MCF 10A (cell line): ENCODE data around the gene KCMF1. TPM values are rescaled to one million over a fixed set of nuclear protein-coding genes. Genes with fewer than 3 reads are reported as not detected.

Experiments
- BruUV-seq: library from RNA; stranded (reverse); fragments of 400-500 nt; replicated peaks from 2 replicates; lab custom pipeline; 2021; lab: Mats Ljungman, UMichigan
- CTCF ChIA-PET: fragments of 300-600 bp; sonication (Branson Sonifier 250); formaldehyde crosslinking; extraction: SDS; loops from one replicate; lab custom pipeline; 2021; ENCODE audit warnings: antibody characterized with exemption, inconsistent platforms; lab: Yijun Ruan, JAX
- POLR2A ChIA-PET: fragments of 300-600, 350-650 bp; sonication (Branson Sonifier 250); formaldehyde crosslinking; extraction: SDS; loops from one replicate; lab custom pipeline; 2020; ENCODE audit warnings: antibody characterized with exemption, inconsistent platforms; lab: Yijun Ruan, JAX
- DNase-seq: peaks from one replicate; pipeline ENCODE4 v3.0.0-alpha.2; 2018; ENCODE audit not compliant: unreplicated experiment
- H3K27ac Mint-ChIP-seq: one replicate; pipeline ENCODE4 v1.8.0; 2022; ENCODE audit warnings: mild to moderate bottlenecking, low read depth, mixed read lengths; ENCODE audit not compliant: unreplicated experiment
- H3K27me3 Mint-ChIP-seq: one replicate; pipeline ENCODE4 v1.8.0; 2022; ENCODE audit warnings: mixed read lengths; ENCODE audit not compliant: insufficient read depth, unreplicated experiment
- H3K36me3 Mint-ChIP-seq: one replicate; pipeline ENCODE4 v1.8.0; 2022; ENCODE audit warnings: mild to moderate bottlenecking, moderate library complexity, mixed read lengths; ENCODE audit not compliant: insufficient read depth, unreplicated experiment
- H3K4me1 Mint-ChIP-seq: one replicate; pipeline ENCODE4 v1.8.0; 2022; ENCODE audit warnings: mixed read lengths; ENCODE audit not compliant: insufficient read depth, unreplicated experiment
- H3K4me3 Mint-ChIP-seq: one replicate; pipeline ENCODE4 v1.8.0; 2022; ENCODE audit warnings: mild to moderate bottlenecking, moderate library complexity, mixed read lengths; ENCODE audit not compliant: unreplicated experiment
- H3K9me3 Mint-ChIP-seq: one replicate; pipeline ENCODE4 v1.8.0; 2022; ENCODE audit warnings: mixed read lengths; ENCODE audit not compliant: unreplicated experiment
- intact Hi-C: fragments of 100-400 bp; cut with micrococcal nuclease; formaldehyde crosslinking; loops from 2 replicates; pipeline ENCODE4 v1.14.1; 2022
- total RNA-seq: library from RNA; stranded (reverse); gene quantifications from 2 replicates; pipeline ENCODE4 v1.2.3, GENCODE V29; 2022
- TF ChIP-seq, protein P1 (sequence below): fragments of 200-600 bp; IDR thresholded peaks from one replicate; pipeline ENCODE4 v1.8.0; 2022; ENCODE audit warnings: antibody characterized with exemption, mild to moderate bottlenecking; ENCODE audit not compliant: unreplicated experiment

Gene KCMF1
- total RNA-seq, 1 experiment from 2014 or later: 170 TPM

DNA sequence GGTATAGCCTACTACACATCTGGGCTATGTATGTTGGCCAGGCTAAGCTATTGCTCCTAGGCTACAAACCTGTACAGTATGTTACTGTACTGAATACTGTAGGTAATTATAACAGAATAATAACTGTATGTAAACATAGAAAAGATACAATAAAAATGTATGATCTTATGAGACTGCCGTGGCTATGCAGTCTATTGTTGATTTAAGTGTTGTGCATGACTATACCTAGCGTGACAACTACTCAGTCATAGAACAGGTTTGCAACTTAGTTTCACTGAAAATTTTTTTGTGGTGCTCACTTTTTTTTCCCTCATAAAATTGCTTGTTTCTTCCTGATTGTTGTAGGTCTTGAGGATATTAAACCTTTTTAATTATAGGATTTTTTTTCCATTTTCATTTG is 25.9 kb downstream of the KCMF1 start:
- peaks cover 5% of the 10 kb centered on the region for H3K4me1 Mint-ChIP-seq
- H3K9me3 Mint-ChIP-seq: no peaks in the 10 kb centered on the region
- TF ChIP-seq, protein P1, sequence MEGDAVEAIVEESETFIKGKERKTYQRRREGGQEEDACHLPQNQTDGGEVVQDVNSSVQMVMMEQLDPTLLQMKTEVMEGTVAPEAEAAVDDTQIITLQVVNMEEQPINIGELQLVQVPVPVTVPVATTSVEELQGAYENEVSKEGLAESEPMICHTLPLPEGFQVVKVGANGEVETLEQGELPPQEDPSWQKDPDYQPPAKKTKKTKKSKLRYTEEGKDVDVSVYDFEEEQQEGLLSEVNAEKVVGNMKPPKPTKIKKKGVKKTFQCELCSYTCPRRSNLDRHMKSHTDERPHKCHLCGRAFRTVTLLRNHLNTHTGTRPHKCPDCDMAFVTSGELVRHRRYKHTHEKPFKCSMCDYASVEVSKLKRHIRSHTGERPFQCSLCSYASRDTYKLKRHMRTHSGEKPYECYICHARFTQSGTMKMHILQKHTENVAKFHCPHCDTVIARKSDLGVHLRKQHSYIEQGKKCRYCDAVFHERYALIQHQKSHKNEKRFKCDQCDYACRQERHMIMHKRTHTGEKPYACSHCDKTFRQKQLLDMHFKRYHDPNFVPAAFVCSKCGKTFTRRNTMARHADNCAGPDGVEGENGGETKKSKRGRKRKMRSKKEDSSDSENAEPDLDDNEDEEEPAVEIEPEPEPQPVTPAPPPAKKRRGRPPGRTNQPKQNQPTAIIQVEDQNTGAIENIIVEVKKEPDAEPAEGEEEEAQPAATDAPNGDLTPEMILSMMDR: no peak
- no peaks in the 10 kb centered on the region for H3K27me3 Mint-ChIP-seq
- intact Hi-C loops: no loop called here
- no peak for DNase-seq
- peaks cover 5% of the 10 kb centered on the region for H3K36me3 Mint-ChIP-seq
- CTCF ChIA-PET: interaction anchor here (0.6 kb wide), 1 partner anchor 25 kb away, joined by 3 read pairs; no protein-coding TSS in a partner anchor
- no peak overlapping the region for H3K27ac Mint-ChIP-seq
- H3K4me3 Mint-ChIP-seq: no peak overlapping the region
- POLR2A ChIA-PET: interaction anchor here (0.7 to 1.5 kb wide), 2 partner anchors 10 to 24 kb away, joined by 3 to 5 read pairs; no protein-coding TSS in a partner anchor
- no TSS peak for BruUV-seq

DNA sequence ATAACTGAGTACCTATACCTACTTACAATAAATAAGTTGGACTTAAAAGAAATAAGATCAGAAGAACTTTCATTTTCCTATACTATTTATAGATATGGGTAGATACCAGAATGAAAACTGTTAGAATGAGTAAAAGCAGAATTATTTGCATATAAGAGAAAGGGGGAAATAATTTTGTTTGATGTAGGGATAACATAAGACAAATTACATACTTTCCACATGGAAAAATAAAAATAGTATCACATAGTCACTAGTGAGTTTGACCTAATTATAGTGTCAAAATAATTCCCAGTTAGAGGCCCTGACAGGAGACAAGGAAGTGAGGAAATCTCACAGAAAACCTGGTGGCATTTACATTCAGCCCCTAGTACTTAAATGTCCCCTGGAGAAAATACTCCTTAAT is 28.6 kb downstream of the KCMF1 start:
- POLR2A ChIA-PET: no interaction called here
- H3K9me3 Mint-ChIP-seq: no peaks in the 10 kb centered on the region
- CTCF ChIA-PET: interaction anchor here (0.8 kb wide), 1 partner anchor 73 kb away, joined by 4 read pairs; no protein-coding TSS in a partner anchor
- TF ChIP-seq, protein P1: no peak
- H3K4me1 Mint-ChIP-seq: peaks cover 5% of the 10 kb centered on the region
- no TSS peak for BruUV-seq
- intact Hi-C loops: no loop called here
- H3K27ac Mint-ChIP-seq: no peak overlapping the region
- no peaks in the 10 kb centered on the region for H3K27me3 Mint-ChIP-seq
- H3K4me3 Mint-ChIP-seq: no peak overlapping the region
- peaks cover 6% of the 10 kb centered on the region for H3K36me3 Mint-ChIP-seq
- DNase-seq: no peak

DNA sequence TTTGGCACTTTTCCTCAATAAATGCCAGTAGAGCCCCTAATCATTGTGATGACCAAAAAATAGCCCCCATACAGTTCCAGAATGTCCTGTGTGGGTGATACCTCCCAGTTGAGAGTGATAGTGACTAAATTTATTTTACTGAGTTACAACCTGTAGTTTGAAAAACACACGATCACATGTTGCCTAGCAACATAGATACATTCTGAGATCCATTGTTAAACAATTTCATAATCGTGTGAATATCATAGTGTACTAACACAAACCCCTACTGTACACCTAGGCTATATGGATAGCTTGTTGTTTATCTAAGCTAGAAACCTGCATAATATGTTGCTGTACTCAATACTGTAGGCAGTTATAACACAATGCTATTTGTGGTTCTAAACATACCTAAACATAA is 30.6 kb downstream of the KCMF1 start:
- no TSS peak for BruUV-seq
- H3K4me3 Mint-ChIP-seq: no peak overlapping the region
- intact Hi-C loops: no loop called here
- peaks cover 5% of the 10 kb centered on the region for H3K4me1 Mint-ChIP-seq
- ChIA-PET POLR2A (interaction anchor here (1.0 to 1.9 kb wide), 3 partner anchors 14 to 32 kb away, joined by 3 to 7 read pairs (median 3); no protein-coding TSS in a partner anchor), CTCF (interaction anchor here (0.6 to 2.1 kb wide), 5 partner anchors 12 to 76 kb away, joined by 3 to 9 read pairs (median 5); no protein-coding TSS in a partner anchor)
- H3K36me3 Mint-ChIP-seq: peaks cover 13% of the 10 kb centered on the region
- H3K9me3 Mint-ChIP-seq: no peaks in the 10 kb centered on the region
- TF ChIP-seq, protein P1: no peak
- no peaks in the 10 kb centered on the region for H3K27me3 Mint-ChIP-seq
- no peak for DNase-seq
- no peak overlapping the region for H3K27ac Mint-ChIP-seq

DNA sequence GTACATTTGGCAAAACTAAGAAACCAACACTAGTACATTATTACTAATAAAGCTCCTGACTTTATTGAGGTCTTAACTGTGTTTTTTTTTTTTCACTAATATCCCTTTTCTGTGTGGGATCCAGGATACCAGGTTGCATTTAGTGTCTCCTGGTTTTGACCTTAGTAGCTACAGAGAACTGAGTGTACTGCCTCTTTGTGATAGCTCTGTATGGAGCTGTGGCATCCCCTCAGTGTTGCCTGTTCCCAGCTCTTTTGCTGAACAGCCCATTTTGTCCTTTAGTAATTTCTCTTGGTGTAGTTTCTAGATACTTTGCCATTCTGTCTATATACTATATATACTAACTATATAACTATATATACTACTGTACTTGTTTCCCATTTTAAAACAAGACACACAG is 31.6 kb downstream of the KCMF1 start:
- BruUV-seq: no TSS peak
- TF ChIP-seq, protein P1: no peak
- H3K36me3 Mint-ChIP-seq: peaks cover 13% of the 10 kb centered on the region
- no peak overlapping the region for H3K27ac Mint-ChIP-seq
- H3K4me1 Mint-ChIP-seq: peaks cover 5% of the 10 kb centered on the region
- H3K9me3 Mint-ChIP-seq: no peaks in the 10 kb centered on the region
- no peak overlapping the region for H3K4me3 Mint-ChIP-seq
- H3K27me3 Mint-ChIP-seq: no peaks in the 10 kb centered on the region
- intact Hi-C loops: no loop called here
- ChIA-PET POLR2A (interaction anchor here (1.2 to 2.7 kb wide), 5 partner anchors 13 to 77 kb away, joined by 3 to 11 read pairs (median 6); no protein-coding TSS in a partner anchor), CTCF (interaction anchor here (0.6 to 2.5 kb wide), 9 partner anchors 9 to 289 kb away, joined by 3 to 11 read pairs (median 3); no protein-coding TSS in a partner anchor)
- DNase-seq: no peak
